ENCODE measurements around the gene SYNCRIP.
A peak's percentile ranks its signal among the peaks of the same experiment; 100 is the strongest.
"Not testable (repeated sequence)": the region's sequence is repeated elsewhere in the genome, so short reads cannot be mapped to it uniquely, and the experiment has no call there.

SYNCRIP gene

GRCh38 chr6:85642774-85643536, at the start of gene SYNCRIP:
Gene SYNCRIP (minus strand): TSS chr6:85642886. CDS start chr6:85641439, 1,447 bp downstream.
- peak; percentile 98 for DNase-seq (ENCODE audit: low read depth, low spot score)

- no peak for DNase-seq (ENCODE audit: low read depth, low spot score)
Observed at GRCh38 chr6:85691478-85691877, 48.8 kb upstream of the SYNCRIP start.

- no peak for DNase-seq (ENCODE audit: low read depth, low spot score)
Observed at GRCh38 chr6:85690071-85690470, 47.4 kb upstream of the SYNCRIP start.

- DNase-seq (ENCODE audit: low read depth, low spot score), result no peak
Observed at GRCh38 chr6:85685713-85686112, 43.0 kb upstream of the SYNCRIP start.

GRCh38 chr6:85684809-85685171, 42.1 kb upstream of the SYNCRIP start:
- no peak for DNase-seq (ENCODE audit: low read depth, low spot score)

- DNase-seq (ENCODE audit: low read depth, low spot score), result no peak
Observed at GRCh38 chr6:85684133-85684808, 41.6 kb upstream of the SYNCRIP start.

GRCh38 chr6:85681899-85682298, 39.2 kb upstream of the SYNCRIP start:
- DNase-seq (ENCODE audit: low read depth, low spot score), result not testable (repeated sequence)

DNA sequence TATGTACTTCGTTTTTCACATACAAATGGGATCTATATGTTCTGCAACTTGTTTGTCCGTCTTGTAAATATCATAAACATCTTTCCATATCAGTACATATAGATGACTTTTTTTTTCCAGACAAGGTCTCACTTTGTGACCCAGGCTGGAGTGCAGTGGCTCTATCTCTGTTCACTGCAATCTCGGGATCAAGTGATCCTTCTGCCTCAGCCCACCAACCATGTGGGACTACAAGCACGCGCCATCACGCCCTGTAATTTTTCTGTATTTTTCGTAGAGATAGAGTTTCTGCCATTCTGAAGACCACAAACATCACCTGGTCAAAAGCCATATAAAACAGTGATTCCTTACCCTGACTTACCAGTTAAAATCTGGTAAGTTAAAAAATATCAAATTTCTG, 37.7 kb upstream of the SYNCRIP start:
- no peak for DNase-seq (ENCODE audit: low read depth, low spot score)

GRCh38 chr6:85679445-85680123, 36.9 kb upstream of the SYNCRIP start:
- no peak for DNase-seq (ENCODE audit: low read depth, low spot score)

DNA sequence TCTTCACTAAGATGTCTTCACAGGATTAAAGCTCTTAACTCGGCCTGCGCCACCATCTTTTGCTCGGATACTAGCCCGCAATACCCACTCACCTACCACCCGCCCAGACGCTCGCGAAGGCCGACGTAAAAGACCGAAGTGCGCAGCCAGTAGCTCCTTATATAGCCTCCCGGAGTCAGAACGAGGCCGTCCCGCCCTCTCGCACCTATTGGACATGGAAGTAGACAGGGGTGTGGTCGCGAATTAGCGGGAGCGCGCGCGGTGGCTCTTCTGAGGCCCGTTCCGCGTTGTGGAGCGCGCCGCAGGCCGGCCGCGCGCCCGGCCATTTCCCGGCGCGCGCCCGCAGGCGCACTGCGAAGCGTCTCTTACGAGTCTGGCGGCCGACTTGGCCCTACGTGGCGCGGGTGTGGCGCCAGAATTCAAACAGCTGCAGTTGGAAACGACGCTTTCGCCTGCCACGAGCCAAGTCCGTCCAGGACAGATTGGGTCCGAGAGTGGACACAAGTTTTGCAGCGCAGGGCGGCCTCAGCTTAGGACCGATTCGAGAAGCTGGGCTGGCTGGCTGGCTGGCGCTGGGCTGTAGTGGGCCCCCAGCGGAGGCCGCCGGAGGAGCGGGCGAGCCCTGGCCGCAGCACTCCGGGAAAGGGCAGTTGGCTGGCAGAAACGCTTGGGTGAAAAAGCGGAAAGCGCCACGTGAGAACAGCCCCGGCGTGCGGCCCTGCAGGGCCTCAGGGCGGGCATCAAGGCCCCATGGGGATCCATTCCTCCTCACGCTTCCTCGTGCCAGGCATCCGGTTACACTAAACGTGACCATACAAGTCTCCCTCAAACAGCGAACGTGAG, 36.1 kb upstream of the SYNCRIP start:
- DNase-seq (ENCODE audit: low read depth, low spot score), result peak; percentile 95

DNA sequence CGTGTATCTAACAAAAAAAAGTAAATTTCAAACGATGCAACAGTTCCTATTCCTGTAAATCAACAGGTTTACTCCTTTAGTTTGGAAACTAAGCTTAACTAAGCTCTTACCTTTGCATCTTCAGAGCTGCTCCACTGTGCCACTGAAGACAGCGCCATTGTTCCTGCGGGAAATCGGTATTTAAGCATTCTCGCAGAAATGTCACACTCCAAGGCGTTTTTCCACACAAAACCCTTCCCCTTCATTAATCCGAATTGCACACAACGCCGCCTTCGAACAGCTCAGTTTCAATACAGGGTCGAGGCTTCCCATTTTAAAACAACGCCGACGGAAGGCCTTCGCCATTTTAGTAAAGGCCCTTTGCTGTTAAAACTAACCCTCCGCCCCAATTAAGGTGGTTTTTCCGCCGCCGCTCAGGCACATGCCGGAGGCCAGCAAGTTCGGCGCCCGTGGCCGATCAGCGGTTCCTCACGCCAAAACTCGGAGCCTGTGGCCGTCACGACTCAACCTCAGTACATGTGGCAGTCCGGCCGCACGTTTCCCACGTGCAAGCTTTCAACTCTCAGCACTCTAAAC, 35.4 kb upstream of the SYNCRIP start:
- no peak for DNase-seq (ENCODE audit: low read depth, low spot score)

DNA sequence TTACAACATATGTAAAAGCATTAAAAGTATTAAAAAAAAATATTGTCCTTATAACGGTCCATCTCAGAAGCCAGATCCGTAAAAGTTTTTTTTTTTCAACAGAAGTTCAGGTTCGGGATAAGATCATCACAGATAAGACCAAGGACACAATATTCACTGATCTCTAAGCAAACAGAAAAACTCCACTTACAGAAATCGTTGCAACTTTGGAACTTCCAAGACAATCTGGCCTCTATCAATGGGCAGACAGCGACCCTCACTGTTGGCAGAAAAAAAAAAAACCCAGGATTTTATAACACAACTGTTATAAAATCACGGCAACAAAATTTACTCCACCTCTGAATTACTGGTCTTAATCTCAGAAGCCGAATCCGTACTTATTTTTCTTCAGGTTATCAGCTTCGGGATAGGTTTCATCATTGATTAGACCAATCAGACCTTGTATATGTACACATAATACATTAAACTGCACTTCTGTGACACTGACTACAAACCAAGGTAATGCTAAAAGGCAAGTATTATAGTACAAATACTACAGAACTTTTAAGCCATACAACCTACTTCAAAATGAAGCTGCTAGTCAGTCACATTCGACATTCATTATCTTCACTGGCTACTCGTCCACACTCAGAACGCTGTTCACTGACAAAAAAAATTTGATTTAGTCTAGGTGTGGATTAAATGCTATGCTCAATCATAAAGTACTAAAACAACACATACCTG, 34.7 kb upstream of the SYNCRIP start:
- DNase-seq (ENCODE audit: low read depth, low spot score), result no peak

- DNase-seq (ENCODE audit: low read depth, low spot score), result no peak
Observed at GRCh38 chr6:85676086-85676729, 33.5 kb upstream of the SYNCRIP start.

GRCh38 chr6:85675030-85675819, 32.5 kb upstream of the SYNCRIP start:
- no peak for DNase-seq (ENCODE audit: low read depth, low spot score)

- DNase-seq (ENCODE audit: low read depth, low spot score), result no peak
Observed at GRCh38 chr6:85674604-85675003, 31.9 kb upstream of the SYNCRIP start.

DNA sequence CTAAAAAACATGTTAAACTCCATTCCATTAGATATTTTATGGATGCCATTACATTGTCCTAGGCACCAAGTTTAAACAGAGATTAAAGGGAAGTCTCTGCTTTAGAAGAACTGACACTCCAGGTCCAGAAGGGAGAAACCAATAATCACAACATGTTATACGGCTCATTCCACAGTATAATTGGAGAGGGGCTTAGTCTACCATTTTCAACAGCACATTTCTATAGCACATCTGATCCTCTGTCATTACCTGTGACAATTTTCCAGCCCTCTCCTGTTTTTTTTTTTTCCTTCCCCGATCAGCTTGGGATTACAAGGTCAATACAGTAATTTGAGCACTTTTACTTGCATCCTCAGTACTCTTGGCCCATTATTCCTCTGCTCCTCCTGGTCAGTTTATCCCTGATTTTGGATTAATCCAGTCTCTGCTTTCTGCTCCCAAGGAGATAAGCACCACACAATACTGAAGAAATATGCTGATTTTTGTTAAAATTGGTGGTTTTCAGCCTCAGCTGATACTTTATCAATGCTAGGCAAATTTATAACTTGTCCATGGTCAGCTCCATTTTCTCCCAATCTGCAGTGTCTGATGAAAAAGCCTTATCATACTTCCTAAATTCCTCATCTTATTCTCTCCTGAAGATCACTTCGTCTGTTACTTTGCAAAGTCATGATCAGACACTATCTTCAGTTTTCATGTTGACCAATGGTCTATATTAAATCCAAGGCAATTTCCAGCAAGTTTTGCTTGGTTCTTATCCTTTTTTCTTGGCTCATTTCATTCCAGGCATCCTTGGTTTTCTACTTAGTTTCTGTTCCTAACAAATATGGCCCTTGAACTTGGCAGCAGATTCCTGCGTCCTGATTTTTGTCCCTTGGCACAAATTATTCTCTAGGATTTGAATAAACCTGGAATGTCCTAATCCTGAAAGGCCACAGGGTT, 30.8 kb upstream of the SYNCRIP start:
- no peak for DNase-seq (ENCODE audit: low read depth, low spot score)

DNA sequence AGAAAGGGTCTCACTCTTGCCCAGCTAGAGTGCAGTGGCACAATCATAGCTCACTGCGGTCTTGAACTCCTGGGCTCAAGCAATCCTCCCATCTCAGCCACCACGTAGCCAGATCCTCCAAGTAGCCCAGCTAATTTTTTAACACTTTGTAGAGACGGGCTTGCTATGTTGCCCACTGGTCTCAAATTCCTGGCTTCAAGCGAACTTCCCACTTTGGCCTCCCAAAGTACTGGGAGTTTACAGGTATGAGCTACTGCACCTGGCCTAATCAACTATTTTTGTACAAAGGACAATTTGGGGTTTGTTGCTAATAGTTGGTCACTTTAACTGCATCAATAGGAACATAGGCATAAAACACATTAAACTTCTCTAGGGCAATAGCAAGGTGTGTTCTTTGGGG, 29.9 kb upstream of the SYNCRIP start:
- DNase-seq (ENCODE audit: low read depth, low spot score), result no peak

- DNase-seq (ENCODE audit: low read depth, low spot score), result no peak
Observed at GRCh38 chr6:85672050-85672449, 29.4 kb upstream of the SYNCRIP start.
